Neural cell (in vitro differentiated cells): ENCODE data around the gene RAB21.

Source experiments
- CTCF ChIP-seq: fragments of 450-650 bp; IDR thresholded peaks from 2 replicates; pipeline ENCODE4 v1.5.1; 2014; ENCODE audit warnings: antibody characterized with exemption, mild to moderate bottlenecking, moderate library complexity; ENCODE audit not compliant: poor library complexity, severe bottlenecking
- EP300 ChIP-seq: fragments of 450-650 bp; conservative IDR thresholded peaks from 2 replicates; pipeline ENCODE4 v1.6.1; 2014; ENCODE audit warnings: antibody characterized with exemption, mild to moderate bottlenecking, moderate library complexity; ENCODE audit not compliant: poor library complexity, severe bottlenecking
- EZH2 ChIP-seq: fragments of 200-600, 300-800 bp; shearing (Covaris generic), sonication (generic); IDR thresholded peaks from 2 replicates; pipeline ENCODE4 v1.6.1; 2014; ENCODE audit warnings: antibody characterized with exemption, low read length, borderline replicate concordance, mild to moderate bottlenecking; ENCODE audit not compliant: insufficient read depth, poor library complexity, severe bottlenecking
- MXI1 ChIP-seq: fragments of 450-650 bp; conservative IDR thresholded peaks from 2 replicates; pipeline ENCODE4 v1.6.1; 2014; ENCODE audit warnings: antibody characterized with exemption, mild to moderate bottlenecking; ENCODE audit not compliant: poor library complexity, severe bottlenecking
- POLR2AphosphoS5 ChIP-seq: IDR thresholded peaks from 2 replicates; pipeline ENCODE4 v1.6.1; 2012
- RAD21 ChIP-seq: fragments of 450-650 bp; conservative IDR thresholded peaks from 2 replicates; pipeline ENCODE4 v1.6.1; 2014; ENCODE audit warnings: antibody characterized with exemption, mild to moderate bottlenecking, moderate library complexity
- REST ChIP-seq: IDR thresholded peaks from 2 replicates; pipeline ENCODE4 v1.6.1; 2012; ENCODE audit warnings: borderline replicate concordance
- SMC3 ChIP-seq: fragments of 450-650 bp; conservative IDR thresholded peaks from 2 replicates; pipeline ENCODE4 v1.6.1; 2014; ENCODE audit warnings: antibody characterized with exemption, mild to moderate bottlenecking, moderate library complexity; ENCODE audit not compliant: poor library complexity
- TAF1 ChIP-seq: IDR thresholded peaks from 2 replicates; pipeline ENCODE4 v1.6.1; 2012; ENCODE audit warnings: low read depth

GRCh38 chr12:71840231-71840847 lies 85.7 kb downstream of the RAB21 start:
- TF ChIP-seq CTCF (no peak), EP300 (no peak), REST (no peak), SMC3 (no peak), POLR2AphosphoS5 (no peak), TAF1 (no peak), RAD21 (no peak), EZH2 (no peak), MXI1 (no peak)
